Activated CD8-positive, alpha-beta T cell treated with anti-CD3 and anti-CD28 coated beads for 36 hours (primary cell): ENCODE results near the gene TEX13B. TPM values are rescaled to one million over a fixed set of nuclear protein-coding genes. Genes with fewer than 3 reads are reported as not detected.
A peak's percentile ranks its signal among the peaks of the same experiment; 100 is the strongest.
"Not testable (repeated sequence)": the region's sequence is repeated elsewhere in the genome, so short reads cannot be mapped to it uniquely, and the experiment has no call there.

ENCODE experiments used
- ATAC-seq: fragments of 200-7000 bp; cut with Tn5 transposase; one replicate; pipeline ENCODE4 v1.10.0; 2021; ENCODE audit warnings: mild to moderate bottlenecking, moderate library complexity
- CTCF ChIA-PET: fragments of 350-600 bp; sonication (Branson Sonifier 250); formaldehyde crosslinking; loops from one replicate; lab custom pipeline; 2021; ENCODE audit warnings: antibody characterized with exemption; lab: Charles Lee
- POLR2A ChIA-PET: fragments of 350-600 bp; sonication (Branson Sonifier 250); formaldehyde crosslinking; loops from one replicate; lab custom pipeline; 2021; ENCODE audit warnings: antibody characterized with exemption; lab: Charles Lee
- DNase-seq: peaks from one replicate; pipeline ENCODE4 v3.0.0-alpha.2; 2020
- H3K27ac Mint-ChIP-seq: one replicate; pipeline ENCODE4 v1.8.0; 2021; ENCODE audit warnings: mild to moderate bottlenecking, mixed read lengths
- H3K27me3 Mint-ChIP-seq: one replicate; pipeline ENCODE4 v1.8.0; 2021; ENCODE audit warnings: mixed read lengths
- H3K36me3 Mint-ChIP-seq: one replicate; pipeline ENCODE4 v1.8.0; 2021; ENCODE audit warnings: low read depth, mixed read lengths
- H3K4me1 Mint-ChIP-seq: one replicate; pipeline ENCODE4 v1.8.0; 2021; ENCODE audit warnings: low read depth, mixed read lengths
- H3K4me3 Mint-ChIP-seq: one replicate; pipeline ENCODE4 v1.8.0; 2021; ENCODE audit warnings: mild to moderate bottlenecking, moderate library complexity, mixed read lengths
- H3K9me3 Mint-ChIP-seq: one replicate; pipeline ENCODE4 v1.8.0; 2021; ENCODE audit warnings: mixed read lengths
- CTCF ChIP-seq: fragments of 200-600 bp; IDR thresholded peaks from one replicate; pipeline ENCODE4 v1.8.0; 2022; ENCODE audit warnings: antibody characterized with exemption, mild to moderate bottlenecking
- intact Hi-C: fragments of 100-400 bp; cut with micrococcal nuclease; formaldehyde crosslinking; loops from one replicate; pipeline ENCODE4 v1.10.0; 2022
- total RNA-seq, 2 experiments: library from RNA; stranded (reverse); gene quantifications; one replicate each; pipeline ENCODE4 v1.2.3, GENCODE V29; 2021

Gene TEX13B
- total RNA-seq, 2 experiments from 2014 or later = not detected

GRCh38 chrX:107968623-107969022 lies 13.5 kb downstream of the TEX13B start:
- no peaks in the 10 kb centered on the region for H3K27me3 Mint-ChIP-seq
- no peak overlapping the region for H3K4me3 Mint-ChIP-seq
- ChIA-PET CTCF (interaction anchor here (1.1 kb wide), 1 partner anchor 18 kb away, joined by 3 read pairs; no protein-coding TSS in a partner anchor), POLR2A (no interaction called here)
- no peaks in the 10 kb centered on the region for H3K4me1 Mint-ChIP-seq
- H3K36me3 Mint-ChIP-seq = no peaks in the 10 kb centered on the region
- TF ChIP-seq CTCF = no peak
- no peak overlapping the region for H3K27ac Mint-ChIP-seq
- H3K9me3 Mint-ChIP-seq = no peaks in the 10 kb centered on the region
- intact Hi-C loops = no loop called here
- ATAC-seq (no peak), DNase-seq (no peak)

- POLR2A ChIA-PET, CTCF ChIA-PET, DNase-seq, H3K9me3 Mint-ChIP-seq, H3K4me3 Mint-ChIP-seq, intact Hi-C loops, H3K4me1 Mint-ChIP-seq, H3K27me3 Mint-ChIP-seq, H3K27ac Mint-ChIP-seq, H3K36me3 Mint-ChIP-seq, ATAC-seq: not testable (repeated sequence)
These were observed 26.8 kb downstream of the TEX13B start for GRCh38 chrX:107955337-107955736.

DNA sequence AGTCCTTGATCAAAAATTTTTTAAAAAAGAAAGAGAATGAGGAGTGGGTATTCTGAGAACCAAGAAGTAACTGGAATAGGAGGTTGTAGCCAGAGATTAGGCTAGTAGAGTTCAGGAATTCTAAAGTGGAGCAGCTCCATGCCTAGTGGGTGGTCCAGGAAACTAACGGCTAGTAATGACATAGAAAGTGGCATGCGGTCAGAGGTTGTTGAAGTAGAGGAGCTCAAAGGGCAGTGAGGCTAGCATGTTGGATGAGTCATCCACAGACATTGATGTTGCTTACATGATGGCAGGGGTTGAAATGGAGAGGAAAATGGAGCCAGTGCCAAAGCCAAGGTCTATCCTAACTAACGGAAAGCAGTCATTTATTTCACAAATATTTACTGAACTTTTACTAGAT lies 42.1 kb downstream of the TEX13B start:
- no peaks in the 10 kb centered on the region for H3K9me3 Mint-ChIP-seq
- H3K27me3 Mint-ChIP-seq = peaks cover 8% of the 10 kb centered on the region
- intact Hi-C loops = no loop called here
- TF ChIP-seq CTCF = no peak
- H3K4me3 Mint-ChIP-seq = no peak overlapping the region
- DNase-seq = no peak
- ChIA-PET POLR2A (no interaction called here), CTCF (no interaction called here)
- H3K4me1 Mint-ChIP-seq = peaks cover 3% of the 10 kb centered on the region
- no peaks in the 10 kb centered on the region for H3K36me3 Mint-ChIP-seq
- ATAC-seq = no peak
- H3K27ac Mint-ChIP-seq = no peak overlapping the region

DNA sequence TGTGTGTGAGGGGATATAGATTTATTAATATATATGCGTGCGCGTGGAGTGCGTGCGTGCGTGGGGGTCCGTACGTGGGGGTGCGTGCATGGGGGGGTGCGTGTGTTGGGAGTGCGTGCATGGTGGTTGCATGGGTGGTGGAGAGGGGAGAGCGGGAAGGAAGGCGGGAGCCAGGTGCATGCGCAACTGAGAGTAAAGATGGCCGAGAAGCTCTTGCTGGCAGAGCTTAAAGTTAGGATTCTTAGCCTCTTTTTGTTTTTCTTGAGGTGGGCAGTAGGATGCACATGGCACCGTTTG lies 45.8 kb downstream of the TEX13B start:
- DNase-seq = no peak
- ChIA-PET CTCF (no interaction called here), POLR2A (no interaction called here)
- intact Hi-C loops = no loop called here
- H3K27me3 Mint-ChIP-seq = peaks cover 8% of the 10 kb centered on the region
- peaks cover 3% of the 10 kb centered on the region for H3K4me1 Mint-ChIP-seq
- no peaks in the 10 kb centered on the region for H3K36me3 Mint-ChIP-seq
- H3K9me3 Mint-ChIP-seq = no peaks in the 10 kb centered on the region
- H3K4me3 Mint-ChIP-seq = peak overlapping the region; percentile 47
- no peak for TF ChIP-seq CTCF
- ATAC-seq = no peak
- H3K27ac Mint-ChIP-seq = no peak overlapping the region

DNA sequence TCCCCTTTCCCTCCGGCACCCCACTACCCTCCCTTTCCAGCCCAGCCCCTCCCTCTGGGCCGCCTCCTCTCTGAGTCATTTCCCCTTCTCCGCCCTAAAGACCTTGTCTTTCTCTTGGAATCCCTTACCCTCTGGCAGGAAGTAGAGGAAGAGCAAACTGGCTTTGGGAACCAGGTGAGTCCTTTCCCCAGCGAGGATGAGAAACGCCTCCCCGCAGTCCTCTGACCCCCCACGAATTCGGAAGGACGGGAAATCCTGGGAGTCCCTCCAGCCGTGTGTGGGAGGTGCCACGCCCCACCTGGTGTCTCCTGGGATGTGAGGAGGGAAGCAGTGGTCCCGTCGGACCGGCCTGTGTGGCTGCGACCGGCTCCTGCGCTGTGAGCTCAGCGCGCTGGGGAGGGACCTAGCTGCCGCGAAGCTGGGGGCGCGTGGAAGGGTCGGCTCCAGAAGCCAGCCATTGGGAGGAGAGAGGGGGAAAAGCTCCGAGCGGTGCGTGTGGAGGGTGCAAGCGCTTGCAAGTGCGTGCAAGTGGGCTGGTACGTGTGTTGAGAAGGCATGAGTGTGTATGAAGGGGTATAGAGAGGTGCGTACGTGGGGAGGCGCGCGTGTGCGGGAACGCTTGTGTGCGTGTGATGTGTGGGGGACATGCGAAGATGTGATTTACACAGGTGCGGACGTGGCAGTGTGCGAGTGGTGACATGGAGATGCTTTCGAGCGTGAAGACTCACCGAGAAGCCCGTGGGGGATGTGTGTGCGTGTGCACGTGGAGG lies 46.3 kb downstream of the TEX13B start:
- ChIA-PET CTCF (no interaction called here), POLR2A (no interaction called here)
- Mint-ChIP-seq H3K4me3 (peak overlapping the region; percentile 47), H3K4me1 (peaks cover 3% of the 10 kb centered on the region), H3K27ac (no peak overlapping the region), H3K9me3 (no peaks in the 10 kb centered on the region), H3K27me3 (peaks cover 8% of the 10 kb centered on the region), H3K36me3 (no peaks in the 10 kb centered on the region)
- DNase-seq = peak; percentile 1
- no peak for TF ChIP-seq CTCF
- intact Hi-C loops = no loop called here
- ATAC-seq = no peak
